GM23338 (cell line): ENCODE data around the gene AGAP1. TPM values are rescaled to one million over a fixed set of nuclear protein-coding genes. Genes with fewer than 3 reads are reported as not detected.

ENCODE experiments used
- ATAC-seq: fragments of 200-7000 bp; cut with Tn5 transposase; 3 replicates; pipeline ENCODE4 v1.9.1; 2020
- DNase-seq: peaks from one replicate; pipeline ENCODE4 v3.0.0-alpha.2; 2015; ENCODE audit warnings: low spot score
- H2AFZ ChIP-seq: fragments of 200-600 bp; sonication (generic); 2 replicates; pipeline ENCODE4 v1.8.0; 2016; ENCODE audit warnings: antibody characterized with exemption, mild to moderate bottlenecking, moderate library complexity
- H3F3A ChIP-seq: fragments of 200-600 bp; sonication (generic); replicated peaks from 2 replicates; pipeline ENCODE4 v1.8.0; 2017; ENCODE audit warnings: antibody characterized with exemption, mixed run types, low read depth
- H3K27ac ChIP-seq: fragments of 200-600 bp; sonication (generic); 2 replicates; pipeline ENCODE4 v1.6.1; 2016; ENCODE audit warnings: low read depth
- H3K27me3 ChIP-seq: fragments of 200-600 bp; sonication (generic); 2 replicates; pipeline ENCODE4 v1.8.0; 2016; ENCODE audit warnings: mild to moderate bottlenecking, mixed run types, moderate library complexity; ENCODE audit not compliant: insufficient read depth
- H3K36me3 ChIP-seq: fragments of 200-600 bp; sonication (generic); 2 replicates; pipeline ENCODE4 v1.8.0; 2016; ENCODE audit warnings: mild to moderate bottlenecking; ENCODE audit not compliant: insufficient read depth
- H3K4me1 ChIP-seq: fragments of 200-600 bp; sonication (generic); 2 replicates; pipeline ENCODE4 v1.8.0; 2016; ENCODE audit warnings: mild to moderate bottlenecking, moderate library complexity; ENCODE audit not compliant: insufficient read depth
- H3K4me2 ChIP-seq: fragments of 200-600 bp; sonication (generic); 2 replicates; pipeline ENCODE4 v1.7.1; 2017; ENCODE audit warnings: mixed run types
- H3K4me3 ChIP-seq: fragments of 200-600 bp; sonication (generic); 2 replicates; pipeline ENCODE4 v1.6.1; 2016; ENCODE audit warnings: mixed run types
- H3K79me2 ChIP-seq: fragments of 200-600 bp; sonication (generic); replicated peaks from 2 replicates; pipeline ENCODE4 v1.8.0; 2017; ENCODE audit warnings: mild to moderate bottlenecking; ENCODE audit not compliant: insufficient read depth
- H3K9me2 ChIP-seq: fragments of 200-600 bp; sonication (generic); 2 replicates; pipeline ENCODE4 v1.8.0; 2017; ENCODE audit not compliant: insufficient read depth
- H4K20me1 ChIP-seq: fragments of 200-600 bp; sonication (generic); replicated peaks from 2 replicates; pipeline ENCODE4 v1.8.0; 2017; ENCODE audit warnings: mild to moderate bottlenecking; ENCODE audit not compliant: insufficient read depth
- H3K27ac Mint-ChIP-seq: 2 replicates; pipeline ENCODE4 v1.8.0; 2020; ENCODE audit warnings: inconsistent platforms, mild to moderate bottlenecking, moderate library complexity, mixed read lengths
- H3K27me3 Mint-ChIP-seq: 3 replicates; pipeline ENCODE4 v1.8.0; 2022; ENCODE audit warnings: low read depth, mild to moderate bottlenecking, moderate library complexity, mixed read lengths, inconsistent platforms; ENCODE audit not compliant: insufficient read depth, poor library complexity
- H3K36me3 Mint-ChIP-seq: 3 replicates; pipeline ENCODE4 v1.8.0; 2021; ENCODE audit warnings: low read depth, mild to moderate bottlenecking, inconsistent platforms, moderate library complexity, mixed read lengths
- H3K4me1 Mint-ChIP-seq: 3 replicates; pipeline ENCODE4 v1.8.0; 2020; ENCODE audit warnings: mild to moderate bottlenecking, inconsistent platforms, mixed read lengths
- H3K4me3 Mint-ChIP-seq: 3 replicates; pipeline ENCODE4 v1.8.0; 2021; ENCODE audit warnings: moderate library complexity, mild to moderate bottlenecking, inconsistent platforms, mixed read lengths
- H3K9me3 Mint-ChIP-seq: 3 replicates; pipeline ENCODE4 v1.8.0; 2020; ENCODE audit warnings: moderate library complexity, mild to moderate bottlenecking, inconsistent platforms, mixed read lengths
- CREB1 ChIP-seq: fragments of 250-450 bp; sonication (Bioruptor Pico); IDR thresholded peaks from 2 replicates; pipeline ENCODE4 v1.5.0; 2020; ENCODE audit warnings: low read depth, mild to moderate bottlenecking, moderate library complexity
- EZH2 ChIP-seq: fragments of 200-600 bp; sonication (generic); IDR thresholded peaks from one replicate; pipeline ENCODE4 v1.8.0; 2017; ENCODE audit warnings: antibody characterized with exemption, mild to moderate bottlenecking, low read depth; ENCODE audit not compliant: unreplicated experiment
- EZH2phosphoT487 ChIP-seq: fragments of 200-600 bp; sonication (generic); IDR thresholded peaks from one replicate; pipeline ENCODE4 v1.8.1; 2018; ENCODE audit warnings: antibody characterized with exemption; ENCODE audit not compliant: unreplicated experiment
- JUNB ChIP-seq: IDR thresholded peaks from one replicate; pipeline ENCODE4 v1.6.1; 2016; ENCODE audit warnings: antibody characterized with exemption; ENCODE audit not compliant: unreplicated experiment
- NANOG ChIP-seq: IDR thresholded peaks from 2 replicates; pipeline ENCODE4 v1.6.1; 2016; ENCODE audit warnings: antibody characterized with exemption, borderline replicate concordance
- POLR2AphosphoS5 ChIP-seq: IDR thresholded peaks from 2 replicates; pipeline ENCODE4 v1.6.1; 2016; ENCODE audit warnings: antibody characterized with exemption, low read depth
- REST ChIP-seq: IDR thresholded peaks from one replicate; pipeline ENCODE4 v1.6.1; 2018; ENCODE audit warnings: antibody characterized with exemption; ENCODE audit not compliant: unreplicated experiment
- STAT1 ChIP-seq: IDR thresholded peaks from one replicate; pipeline ENCODE4 v1.6.1; 2016; ENCODE audit warnings: antibody characterized with exemption; ENCODE audit not compliant: unreplicated experiment
- ZNF114 ChIP-seq: fragments of 250-450 bp; sonication (Bioruptor Pico); IDR thresholded peaks from 2 replicates; pipeline ENCODE4 v1.5.0; 2020; ENCODE audit warnings: mild to moderate bottlenecking, moderate library complexity
- ZNF331 ChIP-seq: fragments of 250-450 bp; sonication (Bioruptor Pico); IDR thresholded peaks from 2 replicates; pipeline ENCODE4 v1.5.0; 2020; ENCODE audit warnings: low read depth, mild to moderate bottlenecking, moderate library complexity
- polyA plus RNA-seq: library from polyadenylated mRNA; unstranded; fragments of >200 nt; fragmentation: Nextera tagmentation; extraction: Ambion mirVana; gene quantifications from 2 replicates; pipeline ENCODE4 v1.2.1, GENCODE V29; 2016
- total RNA-seq: library from RNA; depleted of rRNA; stranded (reverse); fragments of >200 nt; shearing (Covaris generic); gene quantifications from 2 replicates; pipeline ENCODE4 v1.2.3, GENCODE V29; 2014
- TF ChIP-seq, protein P1 (sequence below), 2 experiments: fragments of 200-600 bp in 1 of 2; sonication (generic) in 1 of 2; conservative IDR thresholded peaks; 2 replicates each; pipeline versions ENCODE4 v1.5.1 to v1.6.1; 2016 to 2017; ENCODE audit warnings: antibody characterized with exemption in 2 of 2, low read depth in 2 of 2, mild to moderate bottlenecking in 2 of 2, moderate library complexity in 1 of 2
- TF ChIP-seq, protein P2 (sequence below): IDR thresholded peaks from 2 replicates; pipeline ENCODE4 v1.6.1; 2016; ENCODE audit warnings: antibody characterized with exemption

Gene AGAP1
- total and polyA plus RNA-seq, 2 experiments from 2014 or later, result 13.3 to 27.9 TPM

GRCh38 chr2:235966396-235966795 is 472.6 kb downstream of the AGAP1 start:
- Histone ChIP-seq H3F3A (no peaks in the 10 kb centered on the region), H3K27me3 (no peaks in the 10 kb centered on the region), H2AFZ (no peak overlapping the region), H3K79me2 (no peaks in the 10 kb centered on the region), H3K9me2 (no peaks in the 10 kb centered on the region), H4K20me1 (no peaks in the 10 kb centered on the region), H3K4me1 (no peaks in the 10 kb centered on the region), H3K27ac (no peak overlapping the region), H3K4me2 (no peak overlapping the region), H3K4me3 (no peak overlapping the region), H3K36me3 (no peaks in the 10 kb centered on the region)
- Mint-ChIP-seq H3K27me3 (peaks cover 5% of the 10 kb centered on the region), H3K9me3 (no peaks in the 10 kb centered on the region; the same call in 2 of the 3 replicates), H3K36me3 (peaks cover 4% of the 10 kb centered on the region; the same call in 1 of the 3 replicates), H3K4me3 (no peak overlapping the region), H3K4me1 (peaks cover 11% of the 10 kb centered on the region), H3K27ac (no peak overlapping the region)
- DNase-seq (peak; percentile 48), ATAC-seq (peak; percentile 70)
- TF ChIP-seq, protein P1, sequence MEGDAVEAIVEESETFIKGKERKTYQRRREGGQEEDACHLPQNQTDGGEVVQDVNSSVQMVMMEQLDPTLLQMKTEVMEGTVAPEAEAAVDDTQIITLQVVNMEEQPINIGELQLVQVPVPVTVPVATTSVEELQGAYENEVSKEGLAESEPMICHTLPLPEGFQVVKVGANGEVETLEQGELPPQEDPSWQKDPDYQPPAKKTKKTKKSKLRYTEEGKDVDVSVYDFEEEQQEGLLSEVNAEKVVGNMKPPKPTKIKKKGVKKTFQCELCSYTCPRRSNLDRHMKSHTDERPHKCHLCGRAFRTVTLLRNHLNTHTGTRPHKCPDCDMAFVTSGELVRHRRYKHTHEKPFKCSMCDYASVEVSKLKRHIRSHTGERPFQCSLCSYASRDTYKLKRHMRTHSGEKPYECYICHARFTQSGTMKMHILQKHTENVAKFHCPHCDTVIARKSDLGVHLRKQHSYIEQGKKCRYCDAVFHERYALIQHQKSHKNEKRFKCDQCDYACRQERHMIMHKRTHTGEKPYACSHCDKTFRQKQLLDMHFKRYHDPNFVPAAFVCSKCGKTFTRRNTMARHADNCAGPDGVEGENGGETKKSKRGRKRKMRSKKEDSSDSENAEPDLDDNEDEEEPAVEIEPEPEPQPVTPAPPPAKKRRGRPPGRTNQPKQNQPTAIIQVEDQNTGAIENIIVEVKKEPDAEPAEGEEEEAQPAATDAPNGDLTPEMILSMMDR (conservative IDR thresholded peaks at IDR 0.05; ENCODE audit: low read depth in 2 of 2), result peak; percentile 28 to 59
- no peak for TF ChIP-seq REST

GRCh38 chr2:235966932-235967757 is 473.3 kb downstream of the AGAP1 start:
- Mint-ChIP-seq H3K27me3 (peaks cover 2% of the 10 kb centered on the region), H3K4me3 (no peak overlapping the region; the same call in 2 of the 3 replicates), H3K27ac (no peak overlapping the region), H3K4me1 (peaks cover 11% of the 10 kb centered on the region), H3K36me3 (peaks cover 4% of the 10 kb centered on the region; the same call in 1 of the 3 replicates), H3K9me3 (no peaks in the 10 kb centered on the region; the same call in 2 of the 3 replicates)
- ATAC-seq (no peak), DNase-seq (no peak)
- H4K20me1 ChIP-seq, result no peaks in the 10 kb centered on the region
- H3K79me2 ChIP-seq, result no peaks in the 10 kb centered on the region
- no peaks in the 10 kb centered on the region for H3K36me3 ChIP-seq
- no peak overlapping the region for H2AFZ ChIP-seq
- no peak overlapping the region for H3K27ac ChIP-seq
- no peak overlapping the region for H3K4me3 ChIP-seq
- no peaks in the 10 kb centered on the region for H3K9me2 ChIP-seq
- H3K27me3 ChIP-seq, result no peaks in the 10 kb centered on the region
- H3K4me2 ChIP-seq, result no peak overlapping the region
- no peaks in the 10 kb centered on the region for H3F3A ChIP-seq
- H3K4me1 ChIP-seq, result no peaks in the 10 kb centered on the region
- no peak for TF ChIP-seq ZNF114 (CRISPR knock-in tag)
- TF ChIP-seq EZH2phosphoT487, result no peak
- TF ChIP-seq ZNF331 (CRISPR knock-in tag), result no peak
- TF ChIP-seq NANOG, result no peak
- TF ChIP-seq JUNB, result no peak
- TF ChIP-seq EZH2, result no peak
- no peak for TF ChIP-seq STAT1
- no peak for TF ChIP-seq POLR2AphosphoS5
- TF ChIP-seq, protein P1 (conservative IDR thresholded peaks at IDR 0.05; ENCODE audit: low read depth in 2 of 2), result no peak
- TF ChIP-seq, protein P2, sequence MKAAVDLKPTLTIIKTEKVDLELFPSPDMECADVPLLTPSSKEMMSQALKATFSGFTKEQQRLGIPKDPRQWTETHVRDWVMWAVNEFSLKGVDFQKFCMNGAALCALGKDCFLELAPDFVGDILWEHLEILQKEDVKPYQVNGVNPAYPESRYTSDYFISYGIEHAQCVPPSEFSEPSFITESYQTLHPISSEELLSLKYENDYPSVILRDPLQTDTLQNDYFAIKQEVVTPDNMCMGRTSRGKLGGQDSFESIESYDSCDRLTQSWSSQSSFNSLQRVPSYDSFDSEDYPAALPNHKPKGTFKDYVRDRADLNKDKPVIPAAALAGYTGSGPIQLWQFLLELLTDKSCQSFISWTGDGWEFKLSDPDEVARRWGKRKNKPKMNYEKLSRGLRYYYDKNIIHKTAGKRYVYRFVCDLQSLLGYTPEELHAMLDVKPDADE, result no peak
- no peak for TF ChIP-seq CREB1 (CRISPR knock-in tag)
